Gastroesophageal sphincter (tissue), 3 donors: ENCODE data around the gene C6orf132.

Experiments used
- CTCF ChIP-seq, 4 experiments: fragments of 200-600 bp in 2 of 4; fragments of 450-650 bp in 2 of 4; sonication (generic) in 1 of 4; IDR thresholded peaks; one replicate each; pipeline ENCODE4 v1.5.1; 2017 to 2019; ENCODE audit warnings: antibody characterized with exemption in 4 of 4, mild to moderate bottlenecking in 2 of 4, moderate library complexity in 2 of 4
- POLR2AphosphoS5 ChIP-seq: sonication (generic); formaldehyde crosslinking; IDR thresholded peaks from one replicate; pipeline ENCODE4 v1.6.1; 2017; ENCODE audit warnings: antibody characterized with exemption

DNA sequence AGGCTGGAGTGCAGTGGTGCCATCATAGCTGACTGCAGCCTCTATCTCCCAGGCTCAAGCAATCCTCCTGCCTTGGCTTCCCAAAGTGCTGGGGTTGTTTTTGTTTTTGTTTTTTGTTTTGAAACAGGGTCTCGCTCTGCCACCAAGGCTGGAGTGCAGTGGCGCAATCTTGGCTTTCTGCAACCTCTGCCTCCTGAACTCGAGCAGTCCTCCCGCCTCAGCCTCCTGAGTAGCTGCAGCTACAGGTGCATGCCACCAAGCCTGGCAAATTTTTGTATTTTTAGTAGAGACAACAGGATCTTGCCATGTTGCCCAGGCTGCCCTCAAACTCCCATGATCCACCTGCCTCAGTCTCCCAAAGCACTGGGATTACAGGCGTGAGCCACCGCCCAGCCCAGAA, 4.2 kb downstream of the C6orf132 start:
- TF ChIP-seq CTCF (IDR thresholded peaks at IDR 0.05) (no peak), POLR2AphosphoS5 (no peak)
